HG03457 (cell line): ENCODE results near the gene PROM1.

Source experiments
- ATAC-seq: cut with Tn5 transposase; IDR thresholded peaks from one replicate; pipeline ENCODE4 v1.9.1; 2021; ENCODE audit warnings: moderate number of reproducible peaks; ENCODE audit not compliant: unreplicated experiment

PROM1 gene

DNA sequence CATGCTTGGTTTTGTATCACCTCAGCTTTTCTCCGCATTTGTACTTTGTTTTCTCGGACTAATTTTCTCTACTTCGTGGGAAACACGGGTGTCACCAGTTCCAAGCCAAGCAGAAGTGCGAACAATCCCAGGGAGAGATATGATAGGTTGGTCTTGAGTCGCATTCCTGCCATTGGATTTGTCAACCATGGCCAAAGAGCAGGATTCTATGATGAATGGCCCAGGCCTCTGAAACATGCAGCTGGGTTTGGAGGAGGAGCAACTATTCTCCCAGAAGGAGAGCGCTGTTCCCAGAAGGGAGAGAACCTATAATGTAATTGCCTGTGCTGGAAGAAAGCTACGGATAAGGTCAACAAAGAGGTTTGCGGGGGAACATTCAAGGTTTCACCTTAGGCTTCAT, 135.0 kb downstream of the PROM1 start:
- no peak for ATAC-seq

DNA sequence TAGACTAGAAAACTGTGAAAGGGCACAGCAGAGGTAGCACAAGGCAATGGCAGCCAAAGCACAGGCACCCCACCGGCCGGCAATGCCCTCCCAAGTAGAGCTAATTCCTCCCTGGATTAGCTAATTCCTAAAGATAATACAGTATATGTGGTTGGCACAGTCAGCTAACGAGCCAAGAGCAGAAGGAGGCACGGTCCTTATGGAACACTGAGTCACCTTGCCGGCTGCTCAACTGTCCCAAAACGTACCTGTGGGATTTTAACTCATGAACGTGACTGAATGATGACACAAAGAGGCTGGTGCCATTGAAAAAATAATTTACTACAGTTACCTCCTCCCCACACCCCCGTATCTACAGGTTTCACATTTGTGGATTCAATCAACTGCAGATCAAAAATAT, 136.1 kb downstream of the PROM1 start:
- no peak for ATAC-seq

DNA sequence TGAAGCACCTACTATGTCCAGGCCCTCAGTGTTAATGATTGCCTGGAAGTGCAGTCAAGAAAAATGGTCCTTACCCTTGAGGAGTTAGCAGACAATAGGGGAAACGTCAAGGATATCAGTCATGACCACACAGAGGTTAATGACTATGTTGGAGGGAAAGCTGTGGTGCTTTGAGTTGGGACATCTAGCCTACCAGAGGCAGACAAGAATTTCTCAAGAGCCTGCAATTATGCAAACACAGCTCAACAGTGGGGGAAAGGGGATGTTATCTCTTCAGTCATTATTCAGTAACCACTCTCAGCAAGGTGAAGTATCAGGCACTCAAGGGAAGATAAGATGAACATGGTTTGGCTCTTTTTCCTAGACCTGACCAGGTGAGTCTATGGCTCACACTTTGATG, 138.3 kb downstream of the PROM1 start:
- no peak for ATAC-seq

DNA sequence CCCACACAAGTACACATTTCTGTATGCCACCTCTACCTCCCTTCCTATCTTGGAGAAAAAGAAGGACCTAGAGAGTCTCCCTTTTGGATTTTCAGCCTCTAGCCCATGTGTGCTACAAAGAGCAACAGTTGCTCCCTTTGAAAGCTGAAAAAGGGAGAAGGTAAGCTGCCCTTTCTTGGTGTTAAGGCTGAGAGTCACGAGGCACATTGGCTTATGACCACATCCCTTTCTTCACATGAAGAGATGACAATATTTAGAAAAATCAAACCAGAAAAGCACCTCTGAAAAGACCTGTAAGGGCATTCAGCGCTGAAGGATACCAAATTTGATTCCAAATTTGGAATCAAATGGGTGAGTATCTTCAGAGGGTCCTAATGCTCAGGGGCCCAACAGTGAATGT, 138.9 kb downstream of the PROM1 start:
- ATAC-seq = no peak

DNA sequence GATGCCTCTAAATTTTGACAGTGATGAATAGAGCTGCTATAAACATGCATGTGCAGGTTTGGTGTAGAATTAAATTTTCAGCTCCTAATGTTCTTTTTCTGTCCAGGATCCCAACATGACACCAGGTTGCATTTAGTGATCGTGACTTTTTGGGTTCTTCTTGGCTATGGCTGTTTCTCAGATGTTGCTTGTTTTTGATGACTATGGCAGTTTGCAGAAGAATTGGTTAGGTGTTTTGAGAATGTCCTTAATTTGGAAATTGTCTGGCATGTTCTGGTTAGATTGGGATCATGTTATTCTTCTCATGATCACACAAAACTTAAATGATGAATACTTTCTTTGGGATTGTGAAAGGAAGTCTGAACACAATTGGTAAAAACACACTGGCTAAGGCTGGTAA, 141.5 kb downstream of the PROM1 start:
- ATAC-seq = no peak

DNA sequence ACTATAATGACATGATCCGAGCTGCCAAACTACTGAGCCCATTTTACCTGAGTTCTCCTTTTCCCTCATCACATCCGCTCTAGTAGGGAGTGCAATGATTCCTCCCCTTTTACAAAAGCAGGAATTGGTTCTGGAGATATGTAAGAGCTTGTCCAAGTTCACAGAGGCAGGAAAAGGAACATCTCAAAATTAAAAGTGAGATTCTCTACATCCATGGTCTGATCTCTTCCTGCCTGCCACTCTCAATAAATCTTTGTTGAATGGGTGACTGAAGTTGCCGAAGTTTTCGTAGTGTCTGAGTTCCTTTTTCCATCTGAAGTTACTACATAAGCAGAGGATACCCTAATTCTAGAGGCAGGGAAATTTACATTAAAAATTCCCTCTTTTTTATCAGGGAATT, 145.2 kb downstream of the PROM1 start, which contains the start of gene FGFBP1:
Gene FGFBP1, minus strand, starts transcription at position 101 of the 400 bp plus-strand sequence. CDS start 2,108 bp downstream, outside the sequence.
- no peak for ATAC-seq

DNA sequence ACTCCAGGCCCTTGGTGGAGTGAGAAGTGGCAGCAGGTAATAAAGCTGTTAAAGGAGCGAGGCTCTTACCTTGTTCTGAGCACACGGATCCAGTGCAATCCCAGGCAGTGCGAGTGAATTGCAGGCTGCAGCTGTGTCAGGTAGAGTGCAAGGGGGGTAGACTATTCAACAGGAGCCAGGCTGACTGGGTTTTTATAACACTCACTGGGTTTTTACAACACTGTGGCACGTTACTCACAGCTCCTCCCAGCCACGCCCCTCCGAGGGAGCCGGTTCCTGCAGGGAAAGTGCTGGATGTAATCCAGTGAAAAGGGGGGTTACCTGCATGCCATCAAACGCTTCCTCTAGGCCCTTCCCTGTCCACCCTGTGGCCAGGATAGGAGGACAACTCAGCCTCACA, 145.6 kb downstream of the PROM1 start:
- ATAC-seq = no peak

DNA sequence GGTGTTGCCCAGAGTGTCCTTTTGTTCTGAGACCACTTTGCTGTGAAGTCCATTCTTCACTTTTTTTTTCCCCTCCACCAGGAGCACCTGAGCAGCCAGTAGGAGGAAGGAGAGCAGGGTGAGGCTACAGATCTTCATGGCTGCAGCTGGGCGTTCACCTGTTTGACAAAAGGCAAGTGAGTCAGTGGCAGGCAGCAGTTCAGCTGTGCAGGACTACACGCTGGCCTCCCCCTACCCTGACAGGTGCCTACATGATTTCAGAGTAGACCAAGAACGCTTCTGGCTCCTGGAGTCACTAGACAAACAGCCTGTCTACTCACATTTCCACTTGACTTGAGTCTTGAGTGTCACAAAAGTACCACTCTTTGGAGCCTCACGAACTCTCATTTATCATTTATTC, 147.3 kb downstream of the PROM1 start:
- no peak for ATAC-seq

DNA sequence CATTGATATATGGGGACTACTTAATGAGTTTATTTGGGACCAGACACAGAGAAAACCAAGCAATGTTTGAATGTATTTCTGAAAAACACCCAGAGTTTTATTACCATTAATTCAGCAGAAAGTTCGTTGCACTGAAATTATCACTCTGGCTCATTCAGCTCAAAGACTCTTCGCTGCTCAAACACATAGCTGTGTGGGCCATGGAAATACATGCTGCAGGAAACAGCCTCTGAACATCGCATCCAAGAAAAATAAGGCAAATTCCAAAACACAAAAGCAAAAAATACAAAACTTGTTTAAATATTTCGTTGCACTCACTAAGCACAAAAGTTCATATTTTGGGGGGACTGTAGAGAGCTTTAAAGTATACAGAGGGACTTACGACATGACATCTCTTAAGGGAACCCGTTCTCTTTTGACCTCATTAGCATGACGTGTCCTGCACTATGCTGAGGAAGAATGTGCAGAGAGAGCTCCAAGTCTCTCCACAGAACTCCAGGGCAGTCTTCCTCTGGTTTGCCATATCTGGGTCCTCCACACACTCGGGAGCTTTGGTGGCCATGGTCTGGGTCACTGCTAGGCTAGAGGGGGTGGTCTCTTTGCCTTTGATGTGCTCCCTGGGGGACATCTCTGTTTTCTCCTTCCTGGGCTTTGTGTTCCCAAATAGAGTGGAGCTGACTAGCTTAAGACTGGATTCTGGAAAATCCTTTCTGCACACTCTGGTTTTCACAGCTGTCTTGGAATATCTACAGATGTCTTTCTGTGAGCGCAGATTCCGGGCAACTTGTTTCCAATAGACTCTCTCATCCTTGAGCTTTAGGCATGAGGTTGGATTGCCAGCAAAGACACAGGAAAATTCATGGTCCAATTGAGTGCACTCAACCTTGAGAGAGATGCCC, 148.1 kb downstream of the PROM1 start:
- no peak for ATAC-seq

DNA sequence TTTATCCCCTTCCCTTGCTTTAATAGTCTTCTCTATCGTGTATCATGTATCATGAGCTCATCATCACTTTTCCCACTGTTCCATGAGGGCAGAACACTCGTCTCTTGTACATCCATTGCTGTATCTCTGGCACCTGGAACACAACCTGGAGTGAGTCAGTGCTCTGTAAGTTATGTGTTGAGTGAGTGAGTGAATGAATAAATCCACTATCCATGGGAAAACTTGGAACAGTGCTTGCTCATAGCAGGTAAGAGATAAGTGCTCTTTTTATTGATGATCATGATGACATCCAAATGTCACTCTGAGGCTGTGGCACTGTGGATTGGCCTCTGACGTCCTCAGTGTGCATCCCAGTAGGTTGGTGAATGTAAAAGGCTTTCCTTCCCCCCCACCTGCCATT, 149.6 kb downstream of the PROM1 start:
- ATAC-seq = no peak

DNA sequence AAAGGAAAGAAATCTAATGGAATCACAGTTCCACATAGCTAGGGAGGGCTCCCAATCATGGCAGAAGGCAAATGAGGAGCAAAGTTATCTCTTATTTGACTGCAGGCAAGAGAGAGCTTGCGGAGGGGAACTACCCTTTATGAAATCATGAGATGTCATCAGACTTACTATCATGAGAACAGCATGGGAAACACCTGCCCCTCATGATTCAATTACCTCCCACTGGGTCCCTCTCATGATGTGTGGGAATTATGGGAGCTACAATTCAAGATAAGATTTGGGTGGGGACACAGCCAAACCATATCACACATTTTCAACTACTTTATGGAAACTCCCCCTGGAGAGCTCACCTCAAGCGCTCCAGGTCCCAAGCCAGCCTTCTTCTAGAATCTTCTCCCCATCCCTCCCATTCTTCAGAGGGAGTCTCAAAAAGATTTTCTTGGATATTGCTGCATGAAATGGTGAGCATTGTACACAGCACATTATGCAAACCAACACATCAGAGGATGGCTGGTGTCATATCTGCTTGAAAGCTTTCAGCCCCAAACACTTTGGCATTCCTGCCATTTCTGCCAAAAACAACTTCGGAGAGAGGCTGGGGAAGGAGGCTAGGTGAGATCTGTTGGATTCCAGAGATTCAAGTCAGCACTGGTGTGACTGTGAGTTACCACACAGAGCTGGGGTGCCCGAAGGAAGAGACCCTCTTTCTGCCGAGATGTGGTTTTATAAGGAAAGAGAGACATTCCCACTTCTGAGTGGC, 152.2 kb downstream of the PROM1 start:
- ATAC-seq = no peak

DNA sequence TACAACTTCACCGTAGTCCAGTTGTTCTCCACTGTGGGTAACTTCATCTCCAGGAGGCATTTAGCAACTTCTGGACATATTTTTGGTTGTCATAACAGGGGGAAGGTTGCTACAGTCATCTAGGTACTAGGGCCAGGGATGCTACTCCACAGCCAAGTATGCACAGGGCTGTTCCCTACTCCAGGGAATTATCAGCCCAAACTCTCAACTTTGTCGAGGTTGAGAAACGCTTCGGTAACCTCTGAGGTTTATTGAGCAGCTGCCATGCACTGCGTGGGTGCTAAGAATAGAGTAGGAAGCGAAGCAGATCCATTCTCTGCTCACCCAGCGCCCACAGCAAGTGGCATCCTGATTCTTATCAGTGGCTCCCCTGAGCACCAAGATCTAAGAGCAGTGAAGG, 153.5 kb downstream of the PROM1 start:
- no peak for ATAC-seq

DNA sequence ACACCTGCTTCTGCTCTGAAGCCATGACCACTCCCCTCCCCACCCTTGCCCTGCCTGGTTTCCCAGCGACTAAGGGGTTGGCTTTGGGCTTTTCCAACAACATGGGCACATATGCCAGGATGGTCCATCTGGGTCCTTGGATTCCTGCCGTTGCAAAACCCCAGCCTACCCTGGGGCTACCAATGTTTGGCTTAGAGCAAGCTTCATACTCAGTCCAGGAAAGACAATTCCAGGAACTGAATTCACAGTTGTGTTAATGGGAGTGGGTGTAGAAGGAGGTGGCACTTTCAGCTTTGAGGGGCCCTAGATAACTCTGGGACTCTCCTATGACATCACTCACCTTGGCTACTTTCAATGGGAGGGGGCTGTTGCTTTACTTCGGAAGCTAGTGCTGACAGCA, 154.3 kb downstream of the PROM1 start:
- ATAC-seq = no peak

DNA sequence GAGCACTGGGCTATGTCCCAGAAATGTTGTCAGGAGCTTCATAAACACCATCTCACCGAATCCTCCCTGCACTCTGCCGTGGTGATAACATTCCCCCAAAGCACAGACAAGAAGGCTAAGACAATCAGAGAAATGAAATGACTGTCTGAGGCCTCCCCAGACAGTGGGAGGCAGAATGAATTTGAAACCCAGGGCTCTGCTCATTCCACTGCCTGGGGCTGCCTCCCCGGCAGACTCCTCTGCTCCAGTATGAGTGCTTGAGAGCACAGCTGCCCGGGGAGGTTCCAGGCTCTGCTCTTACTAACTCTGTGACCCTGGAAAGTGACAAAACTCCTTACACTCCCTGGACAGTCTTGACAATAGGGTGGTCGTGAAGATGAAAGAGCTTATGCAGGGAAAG, 154.9 kb downstream of the PROM1 start:
- ATAC-seq = no peak

DNA sequence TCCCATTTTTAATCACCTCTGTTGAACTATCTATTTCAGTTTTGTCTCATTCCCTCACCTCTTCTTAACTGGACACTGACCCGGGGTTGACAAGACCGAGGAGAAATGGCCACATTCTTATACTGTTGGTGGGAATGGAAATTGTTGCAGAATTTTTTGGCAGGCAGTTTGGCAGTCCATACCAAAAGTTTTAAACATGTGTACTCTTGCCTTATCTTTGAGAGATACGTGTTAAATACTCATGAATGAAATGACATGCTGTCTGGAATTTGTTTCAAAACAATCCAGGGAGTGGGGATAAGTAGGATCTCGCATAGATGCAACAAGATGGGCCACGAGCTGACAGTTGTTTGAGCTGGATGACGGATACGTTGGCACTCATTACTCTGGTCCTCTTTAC, 157.3 kb downstream of the PROM1 start:
- no peak for ATAC-seq

DNA sequence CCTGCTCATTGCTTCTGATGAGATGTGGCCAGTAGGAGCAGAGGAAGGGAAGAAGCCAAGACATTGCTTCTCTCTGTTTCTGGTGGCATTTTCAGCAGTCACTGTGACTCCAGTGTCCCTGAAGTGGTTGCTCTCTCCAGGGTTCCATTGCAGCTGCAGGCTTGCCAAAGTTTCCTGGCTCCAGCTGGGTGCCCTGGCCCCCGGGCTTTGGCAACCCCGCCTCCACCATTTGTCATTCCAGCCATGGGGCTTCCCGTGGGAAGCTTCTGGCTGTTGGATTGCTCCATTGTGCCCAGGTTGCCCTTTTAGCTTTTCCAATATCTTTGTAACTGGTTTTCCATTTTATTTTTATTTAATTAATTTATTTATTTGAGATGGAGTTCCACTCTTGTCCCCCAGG, 158.0 kb downstream of the PROM1 start:
- no peak for ATAC-seq

DNA sequence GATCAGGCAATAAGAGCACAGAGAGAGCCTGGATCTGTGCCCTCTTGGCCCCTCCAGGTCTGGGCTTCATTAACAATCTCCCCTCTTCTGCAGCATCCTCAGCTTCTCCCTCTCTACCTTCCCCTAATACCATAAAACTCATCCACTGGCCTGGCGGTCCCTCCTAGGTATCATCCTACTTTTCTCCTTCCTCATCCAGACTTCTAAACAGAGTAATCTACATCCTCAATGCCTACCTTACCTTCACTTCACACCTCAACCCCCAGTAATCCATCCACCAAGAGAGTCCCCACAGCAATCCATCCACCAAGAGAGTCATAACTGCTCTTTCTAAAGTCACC, 162.3 kb downstream of the PROM1 start:
- ATAC-seq = no peak

DNA sequence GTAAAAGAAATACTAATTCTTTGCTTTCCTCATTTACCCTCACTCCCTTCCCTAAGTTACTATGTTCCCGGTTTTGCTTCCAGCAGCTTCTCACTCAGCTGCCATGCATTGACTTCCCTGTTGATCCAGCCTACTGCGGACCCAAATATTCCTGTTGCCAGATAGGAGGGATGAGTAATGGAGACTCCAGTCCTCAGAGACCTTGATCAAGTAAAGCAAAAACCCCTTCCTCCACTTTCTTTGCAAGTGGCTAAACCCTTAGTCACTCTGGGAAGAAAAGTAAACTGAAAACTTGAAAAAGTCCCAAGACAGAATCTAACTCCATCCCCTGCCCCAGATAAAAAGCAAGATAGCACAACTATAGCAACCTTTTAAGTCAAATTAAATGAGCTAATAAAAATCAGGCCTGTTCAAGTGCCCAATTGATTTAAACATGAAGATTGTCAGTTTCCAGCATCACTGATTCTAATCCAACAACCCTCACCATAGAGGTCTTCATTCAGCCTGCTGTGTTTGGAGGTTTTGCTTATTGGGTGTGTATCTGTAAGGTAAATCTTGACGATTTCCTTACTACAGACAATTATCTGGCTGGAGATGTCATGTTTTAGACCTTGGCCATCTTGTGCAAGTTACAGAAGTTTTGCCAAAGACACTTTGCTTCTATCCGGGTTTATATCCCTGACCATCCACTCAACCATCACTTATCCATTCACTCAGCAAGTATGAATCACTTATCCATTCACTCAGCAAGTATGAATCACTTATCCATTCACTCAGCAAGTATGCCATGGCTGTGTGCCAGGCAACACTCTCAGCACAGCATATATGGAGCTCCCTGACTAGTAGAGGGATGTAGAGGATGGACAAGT, 162.9 kb downstream of the PROM1 start:
- no peak for ATAC-seq

DNA sequence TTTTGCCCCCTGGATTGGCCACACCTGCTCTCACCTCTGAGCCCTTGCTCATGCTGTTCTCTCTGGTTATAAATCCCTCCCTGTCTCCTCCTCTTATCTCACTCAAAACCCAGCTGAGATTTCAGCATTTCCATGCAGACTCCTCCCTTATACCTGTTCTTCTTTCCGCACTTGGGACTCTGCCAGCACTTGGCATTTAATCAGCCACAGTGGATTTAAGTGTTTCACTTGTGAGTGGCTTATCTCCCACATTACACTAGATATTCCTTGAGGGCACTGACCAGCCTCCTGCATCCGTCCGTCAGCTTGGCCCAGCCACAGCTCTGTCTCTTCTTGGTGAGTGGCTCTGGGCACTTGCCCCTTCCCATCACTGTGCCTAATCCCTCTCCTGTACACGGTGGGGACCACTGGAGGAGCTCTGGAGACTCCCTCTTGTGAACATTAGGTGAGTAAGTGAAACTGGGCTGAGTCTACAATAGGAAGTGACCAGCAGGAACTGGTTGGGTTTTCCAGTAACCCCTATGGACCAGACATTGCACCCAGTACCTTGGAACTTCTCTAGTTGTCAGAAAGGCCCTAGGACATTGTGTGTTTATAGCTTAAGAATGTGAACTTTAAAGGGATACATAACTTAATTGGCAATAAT, 165.2 kb downstream of the PROM1 start:
- ATAC-seq = no peak
